PC-3 (cell line): ENCODE results near the gene EPB41L2. TPM values are rescaled to one million over a fixed set of nuclear protein-coding genes. Genes with fewer than 3 reads are reported as not detected.

Experiments
- ATAC-seq: fragments of 200-7000 bp; cut with Tn5 transposase; 2 replicates; pipeline ENCODE4 v1.9.1; 2020; ENCODE audit warnings: mild to moderate bottlenecking, moderate library complexity
- BruUV-seq: library from RNA; stranded (reverse); fragments of 400-500 nt; replicated peaks from 2 replicates; lab custom pipeline; 2021; lab: Mats Ljungman, UMichigan
- CTCF ChIA-PET: fragments of 300-600 bp; sonication (Branson Sonifier 250); formaldehyde crosslinking; loops from one replicate; lab custom pipeline; 2022; ENCODE audit warnings: antibody characterized with exemption; lab: Charles Lee
- POLR2A ChIA-PET: fragments of 300-600 bp; sonication (Branson Sonifier 250); formaldehyde crosslinking; loops from one replicate; lab custom pipeline; 2022; ENCODE audit warnings: antibody characterized with exemption; ENCODE audit not compliant: unreplicated experiment; lab: Charles Lee
- DNase-seq: peaks from one replicate; pipeline ENCODE4 v3.0.0-alpha.2; 2015
- H2AFZ ChIP-seq: fragments of 300-600 bp; sonication (generic); 2 replicates; pipeline ENCODE4 v1.6.0; 2016; ENCODE audit warnings: antibody characterized with exemption, low read length
- H3F3A ChIP-seq: fragments of 300-600 bp; sonication (generic); one replicate; pipeline ENCODE4 v1.6.0; 2017; ENCODE audit warnings: antibody characterized with exemption, low read length, control low read depth, mild to moderate bottlenecking; ENCODE audit not compliant: unreplicated experiment
- H3K27ac ChIP-seq: fragments of 300-600 bp; sonication (generic); 2 replicates; pipeline ENCODE4 v1.5.1; 2016; ENCODE audit warnings: mild to moderate bottlenecking, low read length
- H3K27me3 ChIP-seq: fragments of 300-600 bp; sonication (generic); 2 replicates; pipeline ENCODE4 v1.6.1; 2016; ENCODE audit warnings: low read length, mixed read lengths
- H3K36me3 ChIP-seq: fragments of 300-600 bp; sonication (generic); 2 replicates; pipeline ENCODE4 v1.6.1; 2016; ENCODE audit warnings: low read depth, mixed run types, low read length, mixed read lengths
- H3K4me1 ChIP-seq: fragments of 300-600 bp; sonication (generic); 2 replicates; pipeline ENCODE4 v1.5.1; 2016; ENCODE audit warnings: low read length; ENCODE audit not compliant: insufficient read depth
- H3K4me2 ChIP-seq: fragments of 300-600 bp; sonication (generic); 2 replicates; pipeline ENCODE4 v1.6.0; 2016; ENCODE audit warnings: low read length
- H3K4me3 ChIP-seq: fragments of 300-600 bp; sonication (generic); 2 replicates; pipeline ENCODE4 v1.5.1; 2016; ENCODE audit warnings: mild to moderate bottlenecking, low read length, mixed read lengths
- H3K79me2 ChIP-seq: fragments of 300-600 bp; sonication (generic); 2 replicates; pipeline ENCODE4 v1.6.1; 2017; ENCODE audit warnings: low read length, mixed read lengths
- H3K9ac ChIP-seq: fragments of 300-600 bp; sonication (generic); 2 replicates; pipeline ENCODE4 v1.6.0; 2016; ENCODE audit warnings: mild to moderate bottlenecking, low read length
- H3K9me2 ChIP-seq: fragments of 300-600 bp; sonication (generic); replicated peaks from 2 replicates; pipeline ENCODE4 v1.6.1; 2016; ENCODE audit warnings: mixed run types, low read length, mixed read lengths
- H3K9me3 ChIP-seq: fragments of 300-600 bp; sonication (generic); 2 replicates; pipeline ENCODE4 v1.6.1; 2016; ENCODE audit warnings: low read length, mixed read lengths
- H4K20me1 ChIP-seq: fragments of 300-600 bp; sonication (generic); 2 replicates; pipeline ENCODE4 v1.6.1; 2016; ENCODE audit warnings: low read length, mixed read lengths
- CTCF ChIP-seq: fragments of 300-600 bp; sonication (generic); conservative IDR thresholded peaks from 2 replicates; pipeline ENCODE4 v1.5.1; 2017; ENCODE audit warnings: antibody characterized with exemption, low read depth, mild to moderate bottlenecking, low read length
- EZH2 ChIP-seq: fragments of 300-600 bp; sonication (generic); IDR thresholded peaks from one replicate; pipeline ENCODE4 v1.6.1; 2017; ENCODE audit warnings: antibody characterized with exemption, mild to moderate bottlenecking, low read length; ENCODE audit not compliant: unreplicated experiment
- EZH2phosphoT487 ChIP-seq: fragments of 300-600 bp; sonication (generic); IDR thresholded peaks from 2 replicates; pipeline ENCODE4 v1.6.1; 2018; ENCODE audit warnings: mild to moderate bottlenecking, antibody characterized with exemption, low read length, borderline replicate concordance
- intact Hi-C: fragments of 100-400 bp; cut with micrococcal nuclease; formaldehyde crosslinking; loops from 2 replicates; pipeline ENCODE4 v1.9.0; 2023
- total RNA-seq: library from RNA; depleted of rRNA; stranded (reverse); fragments of >200 nt; gene quantifications from 2 replicates; pipeline ENCODE4 v1.2.3, GENCODE V29; 2014

EPB41L2 gene
- total RNA-seq, 1 experiment from 2014 or later, result 26.9 TPM

GRCh38 chr6:130936933-130937332, 126.1 kb downstream of the EPB41L2 start:
- H3K27me3 ChIP-seq, result no peaks in the 10 kb centered on the region
- H3K9me2 ChIP-seq, result no peaks in the 10 kb centered on the region
- peaks cover 32% of the 10 kb centered on the region for H3K79me2 ChIP-seq
- DNase-seq (no peak), ATAC-seq (no peak)
- TF ChIP-seq EZH2 (no peak), EZH2phosphoT487 (no peak), CTCF (no peak)
- peaks cover 64% of the 10 kb centered on the region for H3K4me1 ChIP-seq
- intact Hi-C loops, result loop anchor here (5.0 kb wide), 2 partner anchors 50 to 80 kb away; no protein-coding TSS in a partner anchor
- no TSS peak for BruUV-seq
- H2AFZ ChIP-seq, result no peak overlapping the region
- no peak overlapping the region for H3K4me2 ChIP-seq
- no peak overlapping the region for H3K27ac ChIP-seq
- no peak overlapping the region for H3K4me3 ChIP-seq
- no peaks in the 10 kb centered on the region for H4K20me1 ChIP-seq
- POLR2A ChIA-PET, result no interaction called here
- no peaks in the 10 kb centered on the region for H3K9me3 ChIP-seq
- CTCF ChIA-PET, result no interaction called here
- H3K36me3 ChIP-seq, result no peaks in the 10 kb centered on the region
- H3K9ac ChIP-seq, result no peak overlapping the region
- H3F3A ChIP-seq, result no peaks in the 10 kb centered on the region

- H3K27ac ChIP-seq, result peak overlapping the region; percentile 26
- peak; percentile 50 for DNase-seq
- peak overlapping the region; percentile 63 for H3K4me2 ChIP-seq
- H3K4me1 ChIP-seq, result peaks cover 64% of the 10 kb centered on the region
- POLR2A ChIA-PET, result no interaction called here
- no peaks in the 10 kb centered on the region for H3K9me3 ChIP-seq
- intact Hi-C loops, result loop anchor here (5.0 kb wide), 2 partner anchors 49 to 81 kb away; no protein-coding TSS in a partner anchor
- H3K27me3 ChIP-seq, result no peaks in the 10 kb centered on the region
- no peaks in the 10 kb centered on the region for H4K20me1 ChIP-seq
- H3F3A ChIP-seq, result no peaks in the 10 kb centered on the region
- no peaks in the 10 kb centered on the region for H3K9me2 ChIP-seq
- no peak overlapping the region for H3K4me3 ChIP-seq
- peaks cover 32% of the 10 kb centered on the region for H3K79me2 ChIP-seq
- peak; percentile 21 for ATAC-seq
- H3K36me3 ChIP-seq, result no peaks in the 10 kb centered on the region
- no peak for TF ChIP-seq EZH2
- TF ChIP-seq EZH2phosphoT487, result no peak
- TF ChIP-seq CTCF, result no peak
- no peak overlapping the region for H3K9ac ChIP-seq
- CTCF ChIA-PET, result no interaction called here
- no TSS peak for BruUV-seq
- no peak overlapping the region for H2AFZ ChIP-seq
These were observed 127.1 kb downstream of the EPB41L2 start for GRCh38 chr6:130935978-130936377.

- DNase-seq (no peak), ATAC-seq (no peak)
- no peaks in the 10 kb centered on the region for H3F3A ChIP-seq
- TF ChIP-seq EZH2phosphoT487 (no peak), CTCF (no peak), EZH2 (no peak)
- H3K79me2 ChIP-seq, result peaks cover 41% of the 10 kb centered on the region
- H3K4me3 ChIP-seq, result no peak overlapping the region
- H3K4me2 ChIP-seq, result peak overlapping the region; percentile 63; the same call in 1 of the 2 replicates
- POLR2A ChIA-PET, result no interaction called here
- peak overlapping the region; percentile 26 for H3K27ac ChIP-seq
- no peaks in the 10 kb centered on the region for H3K27me3 ChIP-seq
- H3K9me3 ChIP-seq, result no peaks in the 10 kb centered on the region
- H4K20me1 ChIP-seq, result no peaks in the 10 kb centered on the region
- intact Hi-C loops, result loop anchor here (5.0 kb wide), 2 partner anchors 48 to 82 kb away; no protein-coding TSS in a partner anchor
- no peaks in the 10 kb centered on the region for H3K9me2 ChIP-seq
- no peak overlapping the region for H3K9ac ChIP-seq
- BruUV-seq, result no TSS peak
- H2AFZ ChIP-seq, result no peak overlapping the region
- no peaks in the 10 kb centered on the region for H3K36me3 ChIP-seq
- CTCF ChIA-PET, result no interaction called here
- peaks cover 65% of the 10 kb centered on the region for H3K4me1 ChIP-seq
These were observed 128.0 kb downstream of the EPB41L2 start for GRCh38 chr6:130934848-130935585.
